ENCODE data around the gene FAM174C. TPM values are rescaled to one million over a fixed set of nuclear protein-coding genes. Genes with fewer than 3 reads are reported as not detected.

The FAM174C gene
- total RNA-seq, 1 experiment from 2014 or later: 77.1 TPM

DNA sequence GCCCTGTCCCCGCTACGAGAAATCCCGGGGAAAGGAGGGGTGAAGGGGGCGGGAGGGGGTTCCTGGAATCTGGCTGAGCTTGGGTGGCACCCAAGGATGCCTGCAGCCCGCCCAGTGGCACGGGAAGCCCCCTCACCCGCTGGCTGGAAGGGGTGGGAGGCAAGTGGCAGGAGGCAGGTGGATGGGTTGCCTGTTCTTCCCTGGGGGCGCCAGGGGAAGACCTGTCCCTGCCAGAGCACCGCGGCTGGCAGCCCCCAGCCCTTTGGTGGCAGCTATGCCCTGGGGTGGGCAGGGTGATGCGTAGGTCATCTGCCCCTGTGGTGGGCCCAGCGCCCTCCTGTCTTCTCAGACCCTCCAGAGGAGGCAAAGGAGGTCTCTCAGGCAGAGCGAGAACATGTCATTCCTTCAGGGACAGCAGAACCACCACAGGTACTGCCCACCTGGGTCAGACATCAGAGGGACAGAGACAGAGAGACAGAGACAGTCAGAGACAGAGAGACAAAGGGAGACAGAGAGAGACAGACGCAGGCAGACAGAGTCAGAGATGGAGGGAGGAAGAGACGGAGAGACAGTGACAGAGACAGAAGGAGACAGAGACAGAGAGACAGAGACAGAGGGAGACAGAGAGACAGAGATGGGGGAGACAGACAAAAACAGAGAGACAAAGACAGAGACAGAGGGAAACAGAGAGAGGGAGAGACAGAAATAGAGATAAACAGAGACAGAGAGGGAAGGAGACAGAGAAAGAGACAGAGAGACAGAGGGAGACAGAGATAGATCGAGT is 47.1 kb downstream of the FAM174C start:
- peaks cover 5 to 22% of the 10 kb centered on the region in 2 experiments for H3K4me1 ChIP-seq (ENCODE audit: control insufficient read depth in 1 of 2, insufficient read depth in 2 of 2, low read length in 2 of 2)
- no peaks in the 10 kb centered on the region for H3K36me3 ChIP-seq (ENCODE audit: control insufficient read depth in 1 of 2, insufficient read depth in 2 of 2, low read length in 2 of 2)
- no peak overlapping the region for H3K4me3 ChIP-seq (replicated peaks in 1 of 2; ENCODE audit: low read depth in 1 of 2, low read length in 2 of 2)
- no TSS peak for BruUV-seq (replicated peaks)
- ATAC-seq (no peak), DNase-seq (ENCODE audit: low read depth, low spot score) (no peak)
- no peaks in the 10 kb centered on the region for H3K9me2 ChIP-seq (ENCODE audit: insufficient read depth)
- RAD21 ChIA-PET (ENCODE audit: low non-redundant PET in 1 of 2, low total read pairs in 2 of 2, uncharacterized antibody in 2 of 2, unreplicated experiment in 2 of 2): no interaction called here
- POLR2A ChIA-PET: no interaction called here
- H3K9ac ChIP-seq (ENCODE audit: low read length): no peak overlapping the region
- no peaks in the 10 kb centered on the region for H4K20me1 ChIP-seq (ENCODE audit: insufficient read depth)
- no peak overlapping the region for H3K27ac ChIP-seq (ENCODE audit: low read depth, low read length)
- no peak overlapping the region for H2AFZ ChIP-seq (ENCODE audit: low read depth, low read length, poor library complexity, severe bottlenecking)
- intact Hi-C loops (cut with micrococcal nuclease): no loop called here
- H3K4me2 ChIP-seq (ENCODE audit: low read length): no peak overlapping the region
- TF ChIP-seq, protein P1, sequence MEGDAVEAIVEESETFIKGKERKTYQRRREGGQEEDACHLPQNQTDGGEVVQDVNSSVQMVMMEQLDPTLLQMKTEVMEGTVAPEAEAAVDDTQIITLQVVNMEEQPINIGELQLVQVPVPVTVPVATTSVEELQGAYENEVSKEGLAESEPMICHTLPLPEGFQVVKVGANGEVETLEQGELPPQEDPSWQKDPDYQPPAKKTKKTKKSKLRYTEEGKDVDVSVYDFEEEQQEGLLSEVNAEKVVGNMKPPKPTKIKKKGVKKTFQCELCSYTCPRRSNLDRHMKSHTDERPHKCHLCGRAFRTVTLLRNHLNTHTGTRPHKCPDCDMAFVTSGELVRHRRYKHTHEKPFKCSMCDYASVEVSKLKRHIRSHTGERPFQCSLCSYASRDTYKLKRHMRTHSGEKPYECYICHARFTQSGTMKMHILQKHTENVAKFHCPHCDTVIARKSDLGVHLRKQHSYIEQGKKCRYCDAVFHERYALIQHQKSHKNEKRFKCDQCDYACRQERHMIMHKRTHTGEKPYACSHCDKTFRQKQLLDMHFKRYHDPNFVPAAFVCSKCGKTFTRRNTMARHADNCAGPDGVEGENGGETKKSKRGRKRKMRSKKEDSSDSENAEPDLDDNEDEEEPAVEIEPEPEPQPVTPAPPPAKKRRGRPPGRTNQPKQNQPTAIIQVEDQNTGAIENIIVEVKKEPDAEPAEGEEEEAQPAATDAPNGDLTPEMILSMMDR (IDR thresholded peaks at IDR 0.05 in 2 of 3, conservative IDR thresholded peaks at IDR 0.05 in 1 of 3; ENCODE audit: borderline replicate concordance in 1 of 3, insufficient read depth in 1 of 3, low read depth in 2 of 3, low read length in 2 of 3): no peak
- TF ChIP-seq ZFX (IDR thresholded peaks at IDR 0.05) (no peak), SRF (IDR thresholded peaks at IDR 0.05; ENCODE audit: low read depth) (no peak), TCF7L2 (IDR thresholded peaks at IDR 0.05; ENCODE audit: borderline replicate concordance, extremely low read depth, insufficient read depth, insufficient read length) (no peak)
- TF ChIP-seq, protein P2, sequence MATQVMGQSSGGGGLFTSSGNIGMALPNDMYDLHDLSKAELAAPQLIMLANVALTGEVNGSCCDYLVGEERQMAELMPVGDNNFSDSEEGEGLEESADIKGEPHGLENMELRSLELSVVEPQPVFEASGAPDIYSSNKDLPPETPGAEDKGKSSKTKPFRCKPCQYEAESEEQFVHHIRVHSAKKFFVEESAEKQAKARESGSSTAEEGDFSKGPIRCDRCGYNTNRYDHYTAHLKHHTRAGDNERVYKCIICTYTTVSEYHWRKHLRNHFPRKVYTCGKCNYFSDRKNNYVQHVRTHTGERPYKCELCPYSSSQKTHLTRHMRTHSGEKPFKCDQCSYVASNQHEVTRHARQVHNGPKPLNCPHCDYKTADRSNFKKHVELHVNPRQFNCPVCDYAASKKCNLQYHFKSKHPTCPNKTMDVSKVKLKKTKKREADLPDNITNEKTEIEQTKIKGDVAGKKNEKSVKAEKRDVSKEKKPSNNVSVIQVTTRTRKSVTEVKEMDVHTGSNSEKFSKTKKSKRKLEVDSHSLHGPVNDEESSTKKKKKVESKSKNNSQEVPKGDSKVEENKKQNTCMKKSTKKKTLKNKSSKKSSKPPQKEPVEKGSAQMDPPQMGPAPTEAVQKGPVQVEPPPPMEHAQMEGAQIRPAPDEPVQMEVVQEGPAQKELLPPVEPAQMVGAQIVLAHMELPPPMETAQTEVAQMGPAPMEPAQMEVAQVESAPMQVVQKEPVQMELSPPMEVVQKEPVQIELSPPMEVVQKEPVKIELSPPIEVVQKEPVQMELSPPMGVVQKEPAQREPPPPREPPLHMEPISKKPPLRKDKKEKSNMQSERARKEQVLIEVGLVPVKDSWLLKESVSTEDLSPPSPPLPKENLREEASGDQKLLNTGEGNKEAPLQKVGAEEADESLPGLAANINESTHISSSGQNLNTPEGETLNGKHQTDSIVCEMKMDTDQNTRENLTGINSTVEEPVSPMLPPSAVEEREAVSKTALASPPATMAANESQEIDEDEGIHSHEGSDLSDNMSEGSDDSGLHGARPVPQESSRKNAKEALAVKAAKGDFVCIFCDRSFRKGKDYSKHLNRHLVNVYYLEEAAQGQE (IDR thresholded peaks at IDR 0.05; ENCODE audit: low read depth): no peak
- no peaks in the 10 kb centered on the region for H3K9me3 ChIP-seq (ENCODE audit: control insufficient read depth in 1 of 2, insufficient read depth in 1 of 2, low read depth in 1 of 2, low read length in 2 of 2)
- H3K27me3 ChIP-seq (ENCODE audit: insufficient read depth, low read length): 0 out of 2 replicates have a peak, but pooled peaks cover 4% of the 10 kb centered on the region
- CTCF ChIA-PET: no interaction called here
- no peaks in the 10 kb centered on the region for H3K79me2 ChIP-seq (ENCODE audit: insufficient read depth, low read length)
